ENCODE data around the gene ZC3H12D.

ZC3H12D gene

DNA sequence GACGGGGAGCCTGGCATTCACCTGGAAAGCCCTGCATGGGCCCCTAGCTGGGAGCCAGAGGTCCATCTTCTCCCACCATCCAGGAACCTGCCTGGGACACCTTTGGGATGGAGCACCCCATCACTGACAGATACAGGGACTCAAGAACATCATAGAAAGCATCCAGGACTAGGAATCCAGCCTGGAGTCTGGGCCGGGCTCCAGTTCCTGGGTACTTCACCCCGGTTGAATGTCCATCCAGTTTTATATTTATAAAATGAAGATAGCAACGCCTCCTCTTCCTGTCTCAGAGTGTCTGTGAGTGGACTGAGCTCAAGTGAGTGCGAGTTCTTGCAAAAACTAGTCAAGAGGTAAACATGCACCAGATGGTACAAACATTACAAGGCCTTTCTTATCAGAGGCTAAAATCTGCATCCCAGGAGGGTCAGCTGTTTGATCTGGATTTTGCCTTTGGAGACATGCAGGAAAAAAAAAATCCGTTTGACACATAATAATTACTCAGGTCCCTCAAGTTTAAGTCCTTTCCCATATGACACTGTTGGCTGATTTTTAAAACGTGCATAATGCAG is 27.4 kb downstream of the ZC3H12D start:
- Histone ChIP-seq H3K27ac (ENCODE audit: low read length) (no peak overlapping the region), H3F3A (ENCODE audit: insufficient read depth, low read length) (no peaks in the 10 kb centered on the region), H2AFZ (ENCODE audit: low read length) (no peak overlapping the region), H3K36me3 (replicated peaks; ENCODE audit: insufficient read depth, low read length) (no peaks in the 10 kb centered on the region), H3K9me3 (replicated peaks; ENCODE audit: insufficient read depth, low read length) (no peaks in the 10 kb centered on the region), H3K79me2 (ENCODE audit: low read length) (no peaks in the 10 kb centered on the region), H3K4me3 (ENCODE audit: low read length) (no peak overlapping the region), H3K4me2 (ENCODE audit: low read depth, low read length) (no peak overlapping the region), H3K27me3 (replicated peaks; ENCODE audit: insufficient read depth, low read length) (no peaks in the 10 kb centered on the region), H3K9ac (ENCODE audit: low read length) (no peak overlapping the region), H3K9me2 (replicated peaks; ENCODE audit: insufficient read depth, low read length) (no peaks in the 10 kb centered on the region), H3K4me1 (ENCODE audit: low read length) (no peaks in the 10 kb centered on the region), H4K20me1 (ENCODE audit: insufficient read depth, low read length) (no peaks in the 10 kb centered on the region)
- no peak for DNase-seq
- no peak for TF ChIP-seq EZH2phosphoT487 (IDR thresholded peaks at IDR 0.05; ENCODE audit: low read length)
- no peak for TF ChIP-seq EZH2 (optimal IDR thresholded peaks at IDR 0.05; ENCODE audit: low read depth, low read length)
- TF ChIP-seq, protein P1, sequence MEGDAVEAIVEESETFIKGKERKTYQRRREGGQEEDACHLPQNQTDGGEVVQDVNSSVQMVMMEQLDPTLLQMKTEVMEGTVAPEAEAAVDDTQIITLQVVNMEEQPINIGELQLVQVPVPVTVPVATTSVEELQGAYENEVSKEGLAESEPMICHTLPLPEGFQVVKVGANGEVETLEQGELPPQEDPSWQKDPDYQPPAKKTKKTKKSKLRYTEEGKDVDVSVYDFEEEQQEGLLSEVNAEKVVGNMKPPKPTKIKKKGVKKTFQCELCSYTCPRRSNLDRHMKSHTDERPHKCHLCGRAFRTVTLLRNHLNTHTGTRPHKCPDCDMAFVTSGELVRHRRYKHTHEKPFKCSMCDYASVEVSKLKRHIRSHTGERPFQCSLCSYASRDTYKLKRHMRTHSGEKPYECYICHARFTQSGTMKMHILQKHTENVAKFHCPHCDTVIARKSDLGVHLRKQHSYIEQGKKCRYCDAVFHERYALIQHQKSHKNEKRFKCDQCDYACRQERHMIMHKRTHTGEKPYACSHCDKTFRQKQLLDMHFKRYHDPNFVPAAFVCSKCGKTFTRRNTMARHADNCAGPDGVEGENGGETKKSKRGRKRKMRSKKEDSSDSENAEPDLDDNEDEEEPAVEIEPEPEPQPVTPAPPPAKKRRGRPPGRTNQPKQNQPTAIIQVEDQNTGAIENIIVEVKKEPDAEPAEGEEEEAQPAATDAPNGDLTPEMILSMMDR (IDR thresholded peaks at IDR 0.05; ENCODE audit: low read length): no peak

DNA sequence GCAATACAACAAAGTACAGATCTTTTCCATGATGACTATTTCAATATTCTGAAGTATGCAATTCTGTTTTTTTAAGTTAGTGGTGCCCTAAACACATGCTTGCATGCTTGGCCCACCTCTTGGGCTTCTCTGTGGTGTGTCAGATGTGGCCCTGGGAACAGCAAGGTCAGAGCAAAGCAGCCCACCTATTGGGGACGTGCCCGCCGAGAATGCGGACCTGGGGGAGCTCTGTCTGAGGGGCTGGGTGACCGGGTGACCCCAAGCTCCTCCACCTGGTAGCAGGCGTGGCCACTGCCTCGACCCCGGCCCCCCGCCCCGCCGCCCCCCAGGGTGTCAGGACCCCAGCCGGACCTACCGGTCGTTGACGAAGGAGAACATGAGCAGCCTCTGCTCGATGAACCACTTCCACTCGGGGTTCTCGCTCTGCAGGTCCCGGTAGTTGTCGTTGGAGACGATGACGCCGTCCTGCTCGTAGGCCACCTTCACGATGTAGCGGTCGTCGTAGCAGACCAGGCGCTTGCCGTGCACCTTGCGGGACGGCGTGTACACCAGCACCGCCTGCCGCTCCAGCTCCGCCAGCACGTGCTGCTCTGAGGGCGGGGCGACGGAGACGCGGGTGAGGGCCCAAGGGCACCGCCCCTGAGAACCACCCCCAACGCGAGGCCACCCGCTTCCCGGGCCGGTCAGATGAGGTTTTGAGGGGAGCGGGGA is 28.3 kb downstream of the ZC3H12D start:
- no peak overlapping the region for H3K27ac ChIP-seq (ENCODE audit: low read length)
- no peaks in the 10 kb centered on the region for H3F3A ChIP-seq (ENCODE audit: insufficient read depth, low read length)
- H3K36me3 ChIP-seq (replicated peaks; ENCODE audit: insufficient read depth, low read length): no peaks in the 10 kb centered on the region
- H3K9me3 ChIP-seq (replicated peaks; ENCODE audit: insufficient read depth, low read length): no peaks in the 10 kb centered on the region
- no peaks in the 10 kb centered on the region for H3K79me2 ChIP-seq (ENCODE audit: low read length)
- no peak for DNase-seq
- no peaks in the 10 kb centered on the region for H3K27me3 ChIP-seq (replicated peaks; ENCODE audit: insufficient read depth, low read length)
- no peak overlapping the region for H3K4me3 ChIP-seq (ENCODE audit: low read length)
- no peak overlapping the region for H3K9ac ChIP-seq (ENCODE audit: low read length)
- H3K4me2 ChIP-seq (ENCODE audit: low read depth, low read length): no peak overlapping the region
- H3K4me1 ChIP-seq (ENCODE audit: low read length): no peaks in the 10 kb centered on the region
- no peaks in the 10 kb centered on the region for H4K20me1 ChIP-seq (ENCODE audit: insufficient read depth, low read length)
- TF ChIP-seq EZH2phosphoT487 (IDR thresholded peaks at IDR 0.05; ENCODE audit: low read length): no peak
- TF ChIP-seq, protein P1 (IDR thresholded peaks at IDR 0.05; ENCODE audit: low read length): no peak
- TF ChIP-seq EZH2 (optimal IDR thresholded peaks at IDR 0.05; ENCODE audit: low read depth, low read length): no peak
- H2AFZ ChIP-seq (ENCODE audit: low read length): no peak overlapping the region
- H3K9me2 ChIP-seq (replicated peaks; ENCODE audit: insufficient read depth, low read length): no peaks in the 10 kb centered on the region

DNA sequence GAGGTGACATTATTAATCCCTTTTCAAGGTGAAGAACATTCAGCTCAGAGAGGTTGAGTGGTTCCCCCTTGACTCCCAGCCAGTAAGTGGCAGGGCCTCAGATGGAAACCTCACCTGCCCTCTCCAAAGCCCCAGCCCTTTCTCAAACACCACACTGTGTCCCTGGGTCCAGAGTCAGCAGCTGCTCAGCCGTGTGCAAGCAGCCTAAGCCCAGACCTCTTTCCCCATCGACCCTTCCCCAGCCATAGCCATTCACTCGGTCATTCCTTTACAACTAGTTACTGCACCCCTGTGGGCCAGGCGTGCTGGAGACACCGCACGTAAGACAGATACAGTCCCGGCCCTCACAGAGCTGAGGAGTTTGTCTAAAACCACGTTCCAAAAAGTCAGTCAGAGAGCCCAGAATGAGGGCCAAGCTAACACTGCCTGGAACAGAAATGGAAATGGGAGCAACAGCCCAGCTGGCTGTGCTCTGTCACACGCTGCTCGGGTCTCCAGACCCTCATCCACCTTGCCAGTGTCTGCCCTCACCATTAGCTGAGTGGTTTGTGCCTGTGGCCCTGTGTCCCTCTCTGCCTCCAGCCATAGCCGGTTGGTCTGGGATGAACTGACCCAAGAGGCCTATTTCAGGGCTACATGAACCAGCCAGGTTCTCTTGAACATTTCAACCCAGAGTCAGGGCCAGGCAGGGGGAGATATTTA is 29.6 kb downstream of the ZC3H12D start:
- Histone ChIP-seq H3K4me2 (ENCODE audit: low read depth, low read length) (no peak overlapping the region), H3K9ac (ENCODE audit: low read length) (no peak overlapping the region), H3F3A (ENCODE audit: insufficient read depth, low read length) (no peaks in the 10 kb centered on the region), H3K9me3 (replicated peaks; ENCODE audit: insufficient read depth, low read length) (no peaks in the 10 kb centered on the region), H2AFZ (ENCODE audit: low read length) (no peak overlapping the region), H3K4me1 (ENCODE audit: low read length) (no peaks in the 10 kb centered on the region), H3K27ac (ENCODE audit: low read length) (no peak overlapping the region), H3K9me2 (replicated peaks; ENCODE audit: insufficient read depth, low read length) (no peaks in the 10 kb centered on the region), H3K36me3 (replicated peaks; ENCODE audit: insufficient read depth, low read length) (no peaks in the 10 kb centered on the region), H3K79me2 (ENCODE audit: low read length) (no peaks in the 10 kb centered on the region), H3K4me3 (ENCODE audit: low read length) (no peak overlapping the region), H3K27me3 (replicated peaks; ENCODE audit: insufficient read depth, low read length) (no peaks in the 10 kb centered on the region), H4K20me1 (ENCODE audit: insufficient read depth, low read length) (no peaks in the 10 kb centered on the region)
- TF ChIP-seq, protein P1 (IDR thresholded peaks at IDR 0.05; ENCODE audit: low read length): no peak
- TF ChIP-seq EZH2phosphoT487 (IDR thresholded peaks at IDR 0.05; ENCODE audit: low read length): no peak
- TF ChIP-seq EZH2 (optimal IDR thresholded peaks at IDR 0.05; ENCODE audit: low read depth, low read length): no peak
- DNase-seq: no peak

Data from MM.1S (cell line).